Adrenal gland (tissue), 12 donors: ENCODE results near the gene PTGFRN. TPM values are rescaled to one million over a fixed set of nuclear protein-coding genes. Genes with fewer than 3 reads are reported as not detected.

ENCODE experiments used
- DNase-seq, 7 donors: peaks; one replicate each; pipeline ENCODE4 v3.0.0-alpha.2; 2019 to 2020
- H3K27ac ChIP-seq, 5 donors: fragments of 200-600 bp; sonication (generic) in 4 of 5; 1 replicate in 3 of 5; 2 replicates in 2 of 5; pipeline versions ENCODE4 v1.5.1 to v1.8.0; 2016 to 2020; ENCODE audit warnings: mild to moderate bottlenecking in 1 of 5
- H3K27me3 ChIP-seq: fragments of 200-600 bp; 2 replicates; pipeline ENCODE4 v1.8.0; 2021
- H3K36me3 ChIP-seq, 2 donors: fragments of 200-600 bp; replicated peaks in 1 of 2; 1 replicate in 1 of 2; 2 replicates in 1 of 2; pipeline versions ENCODE4 v1.5.1 to v1.8.0; 2018 to 2022
- H3K4me1 ChIP-seq, 2 donors: fragments of 200-600 bp; replicated peaks in 1 of 2; 1 replicate in 1 of 2; 2 replicates in 1 of 2; pipeline versions ENCODE4 v1.5.1 to v1.8.0; 2018 to 2021
- H3K4me3 ChIP-seq, 4 donors: fragments of 200-600 bp; sonication (generic) in 3 of 4; one replicate each; pipeline ENCODE4 v1.5.1; 2016 to 2018
- H3K9me3 ChIP-seq, 3 donors: fragments of 200-600 bp; sonication (generic) in 1 of 3; replicated peaks in 1 of 3; 1 replicate in 2 of 3; 2 replicates in 1 of 3; pipeline versions ENCODE4 v1.5.1 to v1.8.0; 2016 to 2021
- POLR2A ChIP-seq, 2 donors: fragments of 450-650 bp; IDR thresholded peaks; one replicate each; pipeline ENCODE4 v1.6.1; 2017; ENCODE audit warnings: antibody characterized with exemption in 2 of 2, mild to moderate bottlenecking in 2 of 2, moderate library complexity in 1 of 2
- WGBS, 4 donors: extraction: QIAGEN DNeasy Blood & Tissue Kit in 2 of 4; methylation state at CpG; one replicate each; pipeline versions ENCODE4 v1.1.5 to v1.1.7; 2013 to 2017; 5-methylcytosine and 5-hydroxymethylcytosine counted together
- intact Hi-C, 2 donors: fragments of 100-400 bp; cut with DNase I; formaldehyde crosslinking; loops; one replicate each; pipeline versions ENCODE4 v1.14.1 to v1.15.0; 2022 to 2023
- polyA plus RNA-seq, 3 donors: library from polyadenylated mRNA; stranded (reverse); fragments of 200-250 nt in 2 of 3; fragments of 350-450 nt in 1 of 3; fragmentation: Illumina TruSeq in 1 of 3; extraction: RNeasy Lipid Tissue Mini Kit (QIAGEN cat#74804) in 1 of 3; gene quantifications; one replicate each; pipeline ENCODE4 v1.2.3, GENCODE V29; 2013 to 2014
- total RNA-seq, 9 donors: library from RNA; depleted of rRNA in 4 of 9; stranded (reverse); fragments of >200 nt in 4 of 9; fragments of 120-200 nt in 1 of 9; fragmentation: NEBNext Ultra II Directional in 1 of 9; extraction: Animal tissue kit (Norgen Biotek cat#: 25700) in 1 of 9; gene quantifications; one replicate each; pipeline versions ENCODE4 v1.1.0 to v1.2.4, GENCODE V29; 2013 to 2023
- TF ChIP-seq, protein P1 (sequence below), 6 experiments: fragments of 450-650 bp in 4 of 6; fragments of 200-600 bp in 2 of 6; sonication (generic) in 1 of 6; IDR thresholded peaks; 1 replicate in 5 of 6; 2 replicates in 1 of 6; pipeline versions ENCODE4 v1.5.1 to v1.8.0; 2016 to 2021; ENCODE audit warnings: antibody characterized with exemption in 6 of 6, mild to moderate bottlenecking in 2 of 6, moderate library complexity in 1 of 6
- donor health status: healthy with polysubstance abuse.
- donor health status: Bipolar disorder and iron deficiency.
- donor health status: DM: yes; HTN: yes; CAD: no.
- donor health status: DM: no; HTN: no; CAD: no.
- donor health status: DM: no; HTN: no; CAD: no.
- donor health status: DM: yes; HTN: yes; CAD: no.

PTGFRN gene
- total and polyA plus RNA-seq, 12 donors = 63.3 to 173 (median 67.4) TPM

GRCh38 chr1:116948046-116948445 lies 38.3 kb downstream of the PTGFRN start:
- 59 to 65% (median 61%) methylated on average over 5 of the region's 5 CpGs for WGBS, 4 donors
- H3K27ac ChIP-seq = peak overlapping the region in 3 of 5 donors; percentile 8 to 37 (median 11)
- peaks cover 0 to 6% of the 10 kb centered on the region in 2 donors for H3K36me3 ChIP-seq
- no peak overlapping the region for H3K4me3 ChIP-seq
- TF ChIP-seq, protein P1, sequence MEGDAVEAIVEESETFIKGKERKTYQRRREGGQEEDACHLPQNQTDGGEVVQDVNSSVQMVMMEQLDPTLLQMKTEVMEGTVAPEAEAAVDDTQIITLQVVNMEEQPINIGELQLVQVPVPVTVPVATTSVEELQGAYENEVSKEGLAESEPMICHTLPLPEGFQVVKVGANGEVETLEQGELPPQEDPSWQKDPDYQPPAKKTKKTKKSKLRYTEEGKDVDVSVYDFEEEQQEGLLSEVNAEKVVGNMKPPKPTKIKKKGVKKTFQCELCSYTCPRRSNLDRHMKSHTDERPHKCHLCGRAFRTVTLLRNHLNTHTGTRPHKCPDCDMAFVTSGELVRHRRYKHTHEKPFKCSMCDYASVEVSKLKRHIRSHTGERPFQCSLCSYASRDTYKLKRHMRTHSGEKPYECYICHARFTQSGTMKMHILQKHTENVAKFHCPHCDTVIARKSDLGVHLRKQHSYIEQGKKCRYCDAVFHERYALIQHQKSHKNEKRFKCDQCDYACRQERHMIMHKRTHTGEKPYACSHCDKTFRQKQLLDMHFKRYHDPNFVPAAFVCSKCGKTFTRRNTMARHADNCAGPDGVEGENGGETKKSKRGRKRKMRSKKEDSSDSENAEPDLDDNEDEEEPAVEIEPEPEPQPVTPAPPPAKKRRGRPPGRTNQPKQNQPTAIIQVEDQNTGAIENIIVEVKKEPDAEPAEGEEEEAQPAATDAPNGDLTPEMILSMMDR (IDR thresholded peaks at IDR 0.05) = no peak
- TF ChIP-seq POLR2A (IDR thresholded peaks at IDR 0.05) = no peak
- DNase-seq = no peak
- intact Hi-C loops = no loop called here
- no peaks in the 10 kb centered on the region for H3K9me3 ChIP-seq
- H3K4me1 ChIP-seq = peaks cover 28 to 56% of the 10 kb centered on the region in 2 donors
- no peaks in the 10 kb centered on the region for H3K27me3 ChIP-seq

DNA sequence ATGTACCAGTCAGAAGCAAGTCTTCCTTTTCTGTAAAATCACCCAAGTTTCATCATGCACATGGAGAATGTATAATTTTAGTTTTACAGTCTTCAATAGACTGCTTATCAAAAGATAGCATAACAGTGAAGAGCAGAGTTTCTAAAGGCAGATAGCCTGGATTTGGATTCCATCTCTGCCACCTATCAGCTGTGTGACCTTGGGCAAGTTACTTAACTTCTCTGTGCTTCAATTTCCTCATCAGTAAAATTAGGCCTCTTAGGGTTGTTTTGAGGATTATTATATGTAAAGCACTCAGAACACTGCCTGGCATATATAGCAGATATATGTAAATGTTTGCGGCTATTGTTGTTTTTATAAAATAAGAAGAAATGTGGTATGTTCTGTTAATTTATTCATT lies 38.9 kb downstream of the PTGFRN start:
- Histone ChIP-seq H3K36me3 (peaks cover 0 to 6% of the 10 kb centered on the region in 2 donors), H3K4me1 (peaks cover 28 to 52% of the 10 kb centered on the region in 2 donors), H3K27me3 (no peaks in the 10 kb centered on the region), H3K27ac (peak overlapping the region in 3 of 5 donors; percentile 8 to 30 (median 11)), H3K9me3 (no peaks in the 10 kb centered on the region), H3K4me3 (no peak overlapping the region)
- DNase-seq = no peak
- TF ChIP-seq, protein P1 (IDR thresholded peaks at IDR 0.05) = no peak
- no peak for TF ChIP-seq POLR2A (IDR thresholded peaks at IDR 0.05)
- intact Hi-C loops = no loop called here
- 91 to 100% (median 96%) methylated on average over 1 of the region's 1 CpG for WGBS, 4 donors

DNA sequence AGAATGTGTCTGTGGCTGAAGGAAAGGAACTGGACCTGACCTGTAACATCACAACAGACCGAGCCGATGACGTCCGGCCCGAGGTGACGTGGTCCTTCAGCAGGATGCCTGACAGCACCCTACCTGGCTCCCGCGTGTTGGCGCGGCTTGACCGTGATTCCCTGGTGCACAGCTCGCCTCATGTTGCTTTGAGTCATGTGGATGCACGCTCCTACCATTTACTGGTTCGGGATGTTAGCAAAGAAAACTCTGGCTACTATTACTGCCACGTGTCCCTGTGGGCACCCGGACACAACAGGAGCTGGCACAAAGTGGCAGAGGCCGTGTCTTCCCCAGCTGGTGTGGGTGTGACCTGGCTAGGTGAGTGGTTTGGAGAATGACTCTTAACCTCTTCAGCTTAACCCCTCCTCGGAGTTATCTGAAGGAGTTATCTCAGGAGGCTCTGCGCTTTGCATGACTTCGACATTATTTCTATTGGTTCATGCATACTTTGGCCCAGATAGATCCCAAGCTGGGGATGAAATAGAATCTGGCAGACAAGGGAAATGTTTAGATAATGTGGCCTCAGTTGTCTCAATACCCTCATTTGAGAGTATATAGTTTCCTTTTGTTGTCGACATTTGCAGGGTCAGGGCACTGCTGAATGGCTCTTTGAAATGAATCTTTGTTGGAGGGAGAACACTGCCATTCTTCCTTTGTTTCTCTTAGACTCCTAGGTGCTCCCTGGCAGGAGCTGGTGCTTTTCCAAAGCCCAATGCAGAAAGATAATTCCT lies 39.7 kb downstream of the PTGFRN start:
- peak overlapping the region; percentile 22 to 80 (median 54) for H3K27ac ChIP-seq
- DNase-seq = no peak
- H3K27me3 ChIP-seq = no peaks in the 10 kb centered on the region
- TF ChIP-seq, protein P1 (IDR thresholded peaks at IDR 0.05) = no peak
- no peak for TF ChIP-seq POLR2A (IDR thresholded peaks at IDR 0.05)
- H3K36me3 ChIP-seq = peaks cover 0 to 6% of the 10 kb centered on the region in 2 donors
- intact Hi-C loops = no loop called here
- H3K4me1 ChIP-seq = peaks cover 28 to 52% of the 10 kb centered on the region in 2 donors
- WGBS, 4 donors = 78 to 81% (median 78%) methylated on average over 20 to 21 of the region's 21 CpGs
- no peaks in the 10 kb centered on the region for H3K9me3 ChIP-seq
- H3K4me3 ChIP-seq = no peak overlapping the region

DNA sequence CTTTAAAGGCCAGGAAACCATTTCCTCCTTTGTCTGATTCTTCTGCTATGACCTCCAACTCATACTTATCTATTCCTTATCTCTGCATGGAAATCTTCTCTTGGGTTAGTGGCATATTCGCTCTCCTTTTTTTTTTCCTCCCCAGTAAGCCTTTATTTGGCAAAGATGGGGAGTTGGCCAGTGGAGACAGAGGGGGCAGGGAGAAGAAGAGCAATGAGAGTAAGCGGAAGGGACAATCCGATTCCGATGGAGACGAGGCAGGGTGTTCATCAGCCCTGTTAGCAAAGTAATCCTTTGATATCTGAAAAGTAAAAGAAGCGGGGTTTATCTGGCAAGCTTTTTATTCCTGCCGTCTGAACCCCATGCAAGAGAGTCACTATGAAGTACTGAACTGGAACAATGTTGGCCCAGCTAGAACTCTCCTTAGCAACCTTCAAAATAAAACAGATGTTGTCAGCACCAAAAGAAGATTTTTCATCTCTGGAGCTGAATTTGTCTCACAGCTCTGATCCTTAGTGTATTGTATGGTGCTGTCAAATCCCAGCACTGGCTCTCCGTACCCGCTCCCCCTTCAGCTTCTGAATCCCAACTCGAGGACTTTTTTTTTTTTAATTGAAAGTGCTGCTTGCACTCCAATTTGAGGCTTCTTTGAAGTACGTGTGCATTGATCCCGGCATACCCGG lies 40.9 kb downstream of the PTGFRN start:
- Histone ChIP-seq H3K4me3 (no peak overlapping the region), H3K9me3 (no peaks in the 10 kb centered on the region), H3K4me1 (peaks cover 32 to 55% of the 10 kb centered on the region in 2 donors), H3K36me3 (peaks cover 0 to 6% of the 10 kb centered on the region in 2 donors), H3K27ac (peak overlapping the region; percentile 51 to 80 (median 70)), H3K27me3 (no peaks in the 10 kb centered on the region)
- peak in 6 of 7 donors; percentile 48 to 69 (median 59) for DNase-seq
- no peak for TF ChIP-seq POLR2A (IDR thresholded peaks at IDR 0.05)
- TF ChIP-seq, protein P1 (IDR thresholded peaks at IDR 0.05) = no peak
- intact Hi-C loops = no loop called here
- 33 to 43% (median 35%) methylated on average over 13 of the region's 13 CpGs for WGBS, 4 donors
